Muscle layer of duodenum (tissue), 2 donors: ENCODE measurements around the gene SLC35G2.
"Not testable (repeated sequence)": the region's sequence is repeated elsewhere in the genome, so short reads cannot be mapped to it uniquely, and the experiment has no call there.

ENCODE experiments used
- H3K27ac ChIP-seq: one replicate; pipeline ENCODE4 v1.7.0; 2013; ENCODE audit warnings: mild to moderate bottlenecking, low read length
- H3K27me3 ChIP-seq: one replicate; pipeline ENCODE4 v1.7.0; 2013; ENCODE audit warnings: low read depth, mild to moderate bottlenecking, control low read depth, low read length
- H3K36me3 ChIP-seq, 2 donors: one replicate each; pipeline ENCODE4 v1.7.0; 2013; ENCODE audit warnings: low read length in 2 of 2, control low read depth in 1 of 2, mild to moderate bottlenecking in 1 of 2; ENCODE audit not compliant: insufficient read depth in 2 of 2, control insufficient read depth in 1 of 2
- H3K4me1 ChIP-seq, 2 donors: one replicate each; pipeline ENCODE4 v1.7.0; 2013; ENCODE audit warnings: low read length in 2 of 2, mild to moderate bottlenecking in 2 of 2, control low read depth in 1 of 2, moderate library complexity in 1 of 2; ENCODE audit not compliant: insufficient read depth in 2 of 2, control insufficient read depth in 1 of 2
- H3K4me3 ChIP-seq, 2 donors: one replicate each; pipeline ENCODE4 v1.7.0; 2013; ENCODE audit warnings: low read length in 2 of 2, low read depth in 1 of 2, mild to moderate bottlenecking in 1 of 2
- H3K9me3 ChIP-seq, 2 donors: one replicate each; pipeline ENCODE4 v1.7.0; 2013; ENCODE audit warnings: low read length in 2 of 2, control low read depth in 1 of 2, mild to moderate bottlenecking in 1 of 2; ENCODE audit not compliant: control insufficient read depth in 1 of 2
- donor health status: healthy.

SLC35G2 gene

GRCh38 chr3:136818769-136819391, at the start of gene SLC35G2:
SLC35G2 (plus strand) TSS chr3:136819126; CDS start chr3:136854461, 35,335 bp downstream.
- Histone ChIP-seq H3K4me1 (peaks cover 4 to 13% of the 10 kb centered on the region in 2 donors), H3K27me3 (peaks cover 14% of the 10 kb centered on the region), H3K27ac (peak within 1 kb of the TSS; percentile 0), H3K4me3 (peak within 1 kb of the TSS; percentile 67 to 74), H3K36me3 (no peaks in the 10 kb centered on the region), H3K9me3 (peaks cover 0 to 2% of the 10 kb centered on the region in 2 donors)

- H3K9me3 ChIP-seq, result no peaks in the 10 kb centered on the region
- H3K4me3 ChIP-seq, result no peak overlapping the region
- no peaks in the 10 kb centered on the region for H3K27me3 ChIP-seq
- H3K36me3 ChIP-seq, result no peaks in the 10 kb centered on the region
- no peak overlapping the region for H3K27ac ChIP-seq
- no peaks in the 10 kb centered on the region for H3K4me1 ChIP-seq
Measured at GRCh38 chr3:136772709-136773108, 46.2 kb upstream of the SLC35G2 start.

- no peaks in the 10 kb centered on the region for H3K36me3 ChIP-seq
- no peaks in the 10 kb centered on the region for H3K9me3 ChIP-seq
- no peaks in the 10 kb centered on the region for H3K4me1 ChIP-seq
- no peak overlapping the region for H3K27ac ChIP-seq
- no peaks in the 10 kb centered on the region for H3K27me3 ChIP-seq
- no peak overlapping the region for H3K4me3 ChIP-seq
Measured at GRCh38 chr3:136778865-136779264, 40.1 kb upstream of the SLC35G2 start.

GRCh38 chr3:136780741-136781140, 38.2 kb upstream of the SLC35G2 start:
- no peak overlapping the region for H3K27ac ChIP-seq
- no peaks in the 10 kb centered on the region for H3K27me3 ChIP-seq
- no peaks in the 10 kb centered on the region for H3K9me3 ChIP-seq
- H3K4me3 ChIP-seq, result no peak overlapping the region
- H3K4me1 ChIP-seq, result no peaks in the 10 kb centered on the region
- H3K36me3 ChIP-seq, result no peaks in the 10 kb centered on the region

GRCh38 chr3:136783708-136784191, 35.2 kb upstream of the SLC35G2 start:
- no peak overlapping the region for H3K27ac ChIP-seq
- H3K9me3 ChIP-seq, result no peaks in the 10 kb centered on the region
- H3K27me3 ChIP-seq, result no peaks in the 10 kb centered on the region
- H3K4me3 ChIP-seq, result no peak overlapping the region
- no peaks in the 10 kb centered on the region for H3K36me3 ChIP-seq
- peaks cover 0 to 13% of the 10 kb centered on the region in 2 donors for H3K4me1 ChIP-seq

GRCh38 chr3:136787349-136787748, 31.6 kb upstream of the SLC35G2 start:
- H3K27ac ChIP-seq, result peak overlapping the region; percentile 11

GRCh38 chr3:136788154-136788553, 30.8 kb upstream of the SLC35G2 start:
- Histone ChIP-seq H3K4me3 (no peak overlapping the region), H3K27ac (no peak overlapping the region)

More at GRCh38 chr3:136787349-136787748, 31.6 kb upstream of the SLC35G2 start:
- Histone ChIP-seq H3K4me3 (no peak overlapping the region), H3K4me1 (peaks cover 0 to 13% of the 10 kb centered on the region in 2 donors), H3K9me3 (no peaks in the 10 kb centered on the region), H3K27me3 (no peaks in the 10 kb centered on the region), H3K36me3 (no peaks in the 10 kb centered on the region)

GRCh38 chr3:136789976-136790375, 28.9 kb upstream of the SLC35G2 start:
- Histone ChIP-seq H3K9me3 (no peaks in the 10 kb centered on the region), H3K4me1 (peaks cover 0 to 13% of the 10 kb centered on the region in 2 donors), H3K4me3 (no peak overlapping the region), H3K27me3 (no peaks in the 10 kb centered on the region), H3K36me3 (no peaks in the 10 kb centered on the region), H3K27ac (no peak overlapping the region)

More at GRCh38 chr3:136788154-136788553, 30.8 kb upstream of the SLC35G2 start:
- Histone ChIP-seq H3K27me3 (no peaks in the 10 kb centered on the region), H3K9me3 (no peaks in the 10 kb centered on the region), H3K4me1 (peaks cover 0 to 13% of the 10 kb centered on the region in 2 donors), H3K36me3 (no peaks in the 10 kb centered on the region)

GRCh38 chr3:136790786-136791185, 28.1 kb upstream of the SLC35G2 start:
- Histone ChIP-seq H3K4me1 (peaks cover 0 to 13% of the 10 kb centered on the region in 2 donors), H3K4me3 (no peak overlapping the region), H3K9me3 (no peaks in the 10 kb centered on the region), H3K27ac (no peak overlapping the region), H3K36me3 (no peaks in the 10 kb centered on the region), H3K27me3 (no peaks in the 10 kb centered on the region)

GRCh38 chr3:136792556-136793330, 26.2 kb upstream of the SLC35G2 start:
- Histone ChIP-seq H3K4me3 (no peak overlapping the region), H3K27me3 (no peaks in the 10 kb centered on the region), H3K36me3 (no peaks in the 10 kb centered on the region), H3K9me3 (no peaks in the 10 kb centered on the region), H3K27ac (no peak overlapping the region), H3K4me1 (no peaks in the 10 kb centered on the region)

- H3K36me3 ChIP-seq, H3K27me3 ChIP-seq, H3K27ac ChIP-seq, H3K4me3 ChIP-seq, H3K4me1 ChIP-seq, H3K9me3 ChIP-seq: not testable (repeated sequence)
Measured at GRCh38 chr3:136801146-136801545, 17.8 kb upstream of the SLC35G2 start.
